ENCODE results near the gene MAZ.

GRCh38 chr16:29840240-29840639 is 33.9 kb downstream of the MAZ start:
- TF ChIP-seq CTCF (IDR thresholded peaks at IDR 0.05) (no peak), POLR2A (IDR thresholded peaks at IDR 0.05) (no peak)

All from prostate gland (tissue), 2 donors.